ENCODE measurements around the gene NCAN.

Gene NCAN

DNA sequence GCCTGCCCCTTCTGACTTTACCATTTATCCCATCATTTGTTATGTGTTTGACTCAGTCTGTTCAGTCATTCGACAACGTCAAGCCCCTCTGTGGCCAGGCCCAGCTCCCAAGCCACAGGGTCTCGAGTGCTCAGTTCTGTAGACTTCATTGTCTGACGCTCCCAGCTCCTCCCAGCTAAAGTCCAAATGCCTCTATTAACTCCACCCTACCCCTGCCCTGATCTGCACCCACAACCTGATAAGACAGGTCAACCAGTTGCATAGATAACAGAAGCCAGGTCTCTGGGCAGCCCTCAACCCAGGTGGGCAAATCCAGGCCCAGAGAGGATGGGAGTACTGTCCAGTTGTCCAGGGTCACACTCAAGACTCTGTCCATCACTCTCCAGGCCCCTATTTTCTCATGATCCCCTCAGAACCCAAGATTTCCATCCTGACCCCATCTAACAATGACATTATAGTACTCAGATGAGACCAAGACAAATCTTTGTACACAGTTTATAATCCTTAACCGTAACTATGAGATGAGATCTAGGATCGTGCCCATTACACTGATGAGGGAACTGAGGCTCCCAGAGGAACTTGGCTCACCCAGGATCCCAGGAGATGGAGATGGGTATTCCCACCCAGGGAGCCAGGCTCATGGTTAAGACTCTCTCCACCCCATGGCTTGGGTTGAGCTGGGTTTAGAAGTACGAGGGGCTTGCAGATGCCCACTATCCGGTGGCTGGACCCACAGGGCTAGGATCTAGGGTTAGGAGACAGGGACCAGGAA, 60.3 kb downstream of the NCAN start:
- H3K9me2 ChIP-seq (ENCODE audit: low read depth, low read length) = no peaks in the 10 kb centered on the region
- no peak for TF ChIP-seq EZH2 (IDR thresholded peaks at IDR 0.05; ENCODE audit: borderline replicate concordance, low read length)
- TF ChIP-seq, protein P1, sequence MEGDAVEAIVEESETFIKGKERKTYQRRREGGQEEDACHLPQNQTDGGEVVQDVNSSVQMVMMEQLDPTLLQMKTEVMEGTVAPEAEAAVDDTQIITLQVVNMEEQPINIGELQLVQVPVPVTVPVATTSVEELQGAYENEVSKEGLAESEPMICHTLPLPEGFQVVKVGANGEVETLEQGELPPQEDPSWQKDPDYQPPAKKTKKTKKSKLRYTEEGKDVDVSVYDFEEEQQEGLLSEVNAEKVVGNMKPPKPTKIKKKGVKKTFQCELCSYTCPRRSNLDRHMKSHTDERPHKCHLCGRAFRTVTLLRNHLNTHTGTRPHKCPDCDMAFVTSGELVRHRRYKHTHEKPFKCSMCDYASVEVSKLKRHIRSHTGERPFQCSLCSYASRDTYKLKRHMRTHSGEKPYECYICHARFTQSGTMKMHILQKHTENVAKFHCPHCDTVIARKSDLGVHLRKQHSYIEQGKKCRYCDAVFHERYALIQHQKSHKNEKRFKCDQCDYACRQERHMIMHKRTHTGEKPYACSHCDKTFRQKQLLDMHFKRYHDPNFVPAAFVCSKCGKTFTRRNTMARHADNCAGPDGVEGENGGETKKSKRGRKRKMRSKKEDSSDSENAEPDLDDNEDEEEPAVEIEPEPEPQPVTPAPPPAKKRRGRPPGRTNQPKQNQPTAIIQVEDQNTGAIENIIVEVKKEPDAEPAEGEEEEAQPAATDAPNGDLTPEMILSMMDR (IDR thresholded peaks at IDR 0.05; ENCODE audit: low read length) = no peak
- no peaks in the 10 kb centered on the region for H3K79me2 ChIP-seq (ENCODE audit: insufficient read depth, low read length)
- H3K4me2 ChIP-seq (ENCODE audit: low read length) = no peak overlapping the region
- H3K4me1 ChIP-seq (ENCODE audit: insufficient read depth, low read length, severe bottlenecking) = no peaks in the 10 kb centered on the region
- no peak overlapping the region for H3K27ac ChIP-seq (ENCODE audit: low read depth, low read length, poor library complexity, severe bottlenecking)
- H3K4me3 ChIP-seq (ENCODE audit: low read depth, low read length, poor library complexity, severe bottlenecking) = no peak overlapping the region
- H4K20me1 ChIP-seq (ENCODE audit: insufficient read depth, low read length) = no peaks in the 10 kb centered on the region
- no peaks in the 10 kb centered on the region for H3F3A ChIP-seq (ENCODE audit: insufficient read depth, low read length)
- H3K9ac ChIP-seq (ENCODE audit: low read length) = no peak overlapping the region
- H3K9me3 ChIP-seq (ENCODE audit: low read length) = no peaks in the 10 kb centered on the region
- no peak overlapping the region for H2AFZ ChIP-seq (ENCODE audit: low read length)
- peaks cover 20% of the 10 kb centered on the region for H3K36me3 ChIP-seq (ENCODE audit: insufficient read depth, low read length)
- no peaks in the 10 kb centered on the region for H3K27me3 ChIP-seq (ENCODE audit: insufficient read depth, low read length)

DNA sequence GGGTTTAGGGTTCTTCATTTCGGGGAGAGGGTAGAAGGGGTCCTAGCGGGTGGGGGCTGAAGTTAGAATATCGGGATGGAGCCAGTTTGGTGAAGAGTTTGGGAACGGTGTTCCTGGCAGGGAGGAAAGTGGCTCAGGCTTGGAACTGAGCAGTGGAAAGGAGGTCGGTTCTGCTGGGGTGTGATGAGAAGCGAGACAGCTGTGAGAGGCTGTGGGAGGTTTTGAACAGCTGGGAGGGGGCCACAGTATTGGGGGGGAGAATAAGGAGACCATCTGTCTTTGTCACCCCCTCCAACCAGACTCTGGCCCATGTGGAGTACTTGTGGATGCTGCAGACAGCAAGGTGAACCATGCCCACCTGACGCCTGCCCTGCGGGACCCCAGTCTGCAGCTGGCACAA, 62.4 kb downstream of the NCAN start:
- no peak overlapping the region for H3K4me2 ChIP-seq (ENCODE audit: low read length)
- no peak overlapping the region for H2AFZ ChIP-seq (ENCODE audit: low read length)
- TF ChIP-seq, protein P1 (IDR thresholded peaks at IDR 0.05; ENCODE audit: low read length) = no peak
- no peak for TF ChIP-seq EZH2 (IDR thresholded peaks at IDR 0.05; ENCODE audit: borderline replicate concordance, low read length)
- no peaks in the 10 kb centered on the region for H3F3A ChIP-seq (ENCODE audit: insufficient read depth, low read length)
- no peaks in the 10 kb centered on the region for H3K79me2 ChIP-seq (ENCODE audit: insufficient read depth, low read length)
- no peaks in the 10 kb centered on the region for H3K27me3 ChIP-seq (ENCODE audit: insufficient read depth, low read length)
- no peaks in the 10 kb centered on the region for H4K20me1 ChIP-seq (ENCODE audit: insufficient read depth, low read length)
- no peaks in the 10 kb centered on the region for H3K9me3 ChIP-seq (ENCODE audit: low read length)
- H3K27ac ChIP-seq (ENCODE audit: low read depth, low read length, poor library complexity, severe bottlenecking) = no peak overlapping the region
- H3K36me3 ChIP-seq (ENCODE audit: insufficient read depth, low read length) = peaks cover 35% of the 10 kb centered on the region
- no peak overlapping the region for H3K9ac ChIP-seq (ENCODE audit: low read length)
- H3K4me3 ChIP-seq (ENCODE audit: low read depth, low read length, poor library complexity, severe bottlenecking) = no peak overlapping the region
- no peaks in the 10 kb centered on the region for H3K4me1 ChIP-seq (ENCODE audit: insufficient read depth, low read length, severe bottlenecking)
- H3K9me2 ChIP-seq (ENCODE audit: low read depth, low read length) = no peaks in the 10 kb centered on the region

DNA sequence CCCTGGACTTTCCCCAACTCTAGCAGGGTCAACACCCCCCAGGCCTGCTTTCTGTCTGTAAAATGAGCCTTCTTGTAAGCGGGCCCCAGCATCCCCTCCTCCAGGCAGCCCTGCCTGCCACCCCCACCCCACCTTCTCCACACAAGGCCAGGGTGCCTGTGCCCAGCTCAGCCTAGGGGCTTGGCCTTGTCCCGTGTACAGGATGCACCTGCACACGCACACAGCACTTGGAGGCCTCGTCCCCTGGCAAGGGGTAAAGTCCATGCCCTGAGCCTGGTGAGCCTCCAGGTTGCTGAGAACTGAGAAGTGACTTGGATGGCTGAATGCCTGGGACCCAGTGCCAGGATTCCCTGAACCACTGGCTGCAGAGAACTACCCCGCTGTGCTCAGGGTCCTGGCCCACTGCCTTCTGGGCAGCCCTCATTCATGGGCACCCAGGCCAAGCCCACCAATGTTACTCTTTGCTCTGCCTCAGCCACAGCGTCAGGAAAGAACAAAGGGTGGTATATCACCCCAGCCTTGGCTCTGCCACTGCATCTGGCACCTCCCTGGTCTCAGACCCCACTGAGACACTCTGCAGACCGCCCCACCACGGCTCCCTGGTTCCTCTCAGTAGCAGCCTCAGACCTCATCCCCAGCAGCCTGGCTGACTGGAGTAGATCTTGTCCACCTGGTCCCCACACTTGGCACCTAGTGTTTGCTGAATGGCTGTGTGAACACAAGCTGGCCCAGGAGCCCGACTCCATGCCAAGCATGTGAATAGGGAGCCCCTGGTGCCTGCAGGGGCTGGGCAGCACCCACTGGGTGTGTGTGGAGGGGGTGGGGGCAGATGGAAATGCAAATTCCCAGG, 63.2 kb downstream of the NCAN start:
- Histone ChIP-seq H3K4me2 (ENCODE audit: low read length) (no peak overlapping the region), H2AFZ (ENCODE audit: low read length) (no peak overlapping the region), H3F3A (ENCODE audit: insufficient read depth, low read length) (no peaks in the 10 kb centered on the region), H3K9me2 (ENCODE audit: low read depth, low read length) (no peaks in the 10 kb centered on the region), H3K27ac (ENCODE audit: low read depth, low read length, poor library complexity, severe bottlenecking) (no peak overlapping the region), H3K4me1 (ENCODE audit: insufficient read depth, low read length, severe bottlenecking) (no peaks in the 10 kb centered on the region), H3K9ac (ENCODE audit: low read length) (no peak overlapping the region), H3K27me3 (ENCODE audit: insufficient read depth, low read length) (no peaks in the 10 kb centered on the region), H3K9me3 (ENCODE audit: low read length) (no peaks in the 10 kb centered on the region), H3K4me3 (ENCODE audit: low read depth, low read length, poor library complexity, severe bottlenecking) (no peak overlapping the region), H4K20me1 (ENCODE audit: insufficient read depth, low read length) (no peaks in the 10 kb centered on the region), H3K36me3 (ENCODE audit: insufficient read depth, low read length) (peaks cover 43% of the 10 kb centered on the region), H3K79me2 (ENCODE audit: insufficient read depth, low read length) (no peaks in the 10 kb centered on the region)
- no peak for TF ChIP-seq EZH2 (IDR thresholded peaks at IDR 0.05; ENCODE audit: borderline replicate concordance, low read length)
- TF ChIP-seq, protein P1 (IDR thresholded peaks at IDR 0.05; ENCODE audit: low read length) = no peak

All from OCI-LY1 (cell line).